CD4-positive, alpha-beta T cell (primary cell): ENCODE measurements around the gene RETREG1. TPM values are rescaled to one million over a fixed set of nuclear protein-coding genes. Genes with fewer than 3 reads are reported as not detected.

Source experiments
- ATAC-seq: fragments of 200-7000 bp; cut with Tn5 transposase; one replicate; pipeline ENCODE4 v1.10.0; 2022; ENCODE audit warnings: mild to moderate bottlenecking; ENCODE audit not compliant: poor library complexity
- CTCF ChIA-PET: fragments of 350-600 bp; sonication (Branson Sonifier 250); formaldehyde crosslinking; loops from one replicate; lab custom pipeline; 2021; ENCODE audit warnings: antibody characterized with exemption, inconsistent platforms; lab: Charles Lee
- POLR2A ChIA-PET: fragments of 350-600 bp; sonication (Branson Sonifier 250); formaldehyde crosslinking; loops from one replicate; lab custom pipeline; 2021; ENCODE audit warnings: antibody characterized with exemption, inconsistent platforms; lab: Charles Lee
- DNase-seq, 14 experiments: peaks; one replicate each; pipeline ENCODE4 v3.0.0-alpha.2; 2013 to 2020; ENCODE audit warnings: mixed read lengths in 2 of 14
- H3K27ac ChIP-seq, 2 donors: one replicate each; pipeline versions ENCODE4 v1.5.1 to v1.7.0; 2013; ENCODE audit warnings: low read length in 2 of 2, low read depth in 1 of 2, mild to moderate bottlenecking in 1 of 2
- H3K27me3 ChIP-seq, 2 experiments: 1 replicate in 1 of 2; 2 replicates in 1 of 2; pipeline versions ENCODE4 v1.6.1 to v1.7.0; 2013; ENCODE audit warnings: low read length in 2 of 2, control low read depth in 1 of 2, mild to moderate bottlenecking in 1 of 2, moderate library complexity in 1 of 2; ENCODE audit not compliant: insufficient read depth in 2 of 2, control insufficient read depth in 1 of 2
- H3K36me3 ChIP-seq: one replicate; pipeline ENCODE4 v1.6.1; 2013; ENCODE audit warnings: low read length, control low read depth; ENCODE audit not compliant: insufficient read depth
- H3K4me1 ChIP-seq: one replicate; pipeline ENCODE4 v1.6.1; 2013; ENCODE audit warnings: low read length, control low read depth; ENCODE audit not compliant: insufficient read depth
- H3K4me3 ChIP-seq: one replicate; pipeline ENCODE4 v1.5.1; 2013; ENCODE audit warnings: mild to moderate bottlenecking, low read length, moderate library complexity
- H3K9me3 ChIP-seq, 2 experiments: 1 replicate in 1 of 2; 2 replicates in 1 of 2; pipeline versions ENCODE4 v1.6.1 to v1.7.0; 2013; ENCODE audit warnings: low read length in 2 of 2, mild to moderate bottlenecking in 2 of 2, control low read depth in 1 of 2, moderate library complexity in 1 of 2; ENCODE audit not compliant: control insufficient read depth in 1 of 2, insufficient read depth in 1 of 2
- H3K27ac Mint-ChIP-seq: one replicate; pipeline ENCODE4 v1.8.0; 2020; ENCODE audit warnings: mixed read lengths
- H3K27me3 Mint-ChIP-seq: one replicate; pipeline ENCODE4 v1.8.0; 2021; ENCODE audit warnings: mixed read lengths
- H3K36me3 Mint-ChIP-seq: one replicate; pipeline ENCODE4 v1.8.0; 2021; ENCODE audit warnings: low read depth, mixed read lengths
- H3K4me1 Mint-ChIP-seq: one replicate; pipeline ENCODE4 v1.8.0; 2021; ENCODE audit warnings: low read depth, mixed read lengths
- H3K4me3 Mint-ChIP-seq: one replicate; pipeline ENCODE4 v1.8.0; 2020; ENCODE audit warnings: mild to moderate bottlenecking, mixed read lengths
- H3K9me3 Mint-ChIP-seq: one replicate; pipeline ENCODE4 v1.8.0; 2020; ENCODE audit warnings: mixed read lengths
- intact Hi-C, 2 experiments: fragments of 100-400 bp; cut with DNase I in 1 of 2; cut with micrococcal nuclease in 1 of 2; formaldehyde crosslinking; loops; one replicate each; pipeline versions ENCODE4 v1.15.1 to v1.9.0; 2023 to 2025; cut with DNase I, micrococcal nuclease
- total RNA-seq, 174 experiments: library from RNA in 2 of 174; stranded (reverse) in 2 of 174; gene quantifications; one replicate each; pipeline ENCODE4 v1.2.3 and lab custom pipeline; 2021 to 2026
- TF ChIP-seq, protein P1 (sequence below): fragments of 200-600 bp; IDR thresholded peaks from one replicate; pipeline ENCODE4 v1.8.0; 2022; ENCODE audit warnings: antibody characterized with exemption, mild to moderate bottlenecking

RETREG1 gene
- total RNA-seq, 2 experiments from 2014 or later, result 68.9 to 69.7 TPM

DNA sequence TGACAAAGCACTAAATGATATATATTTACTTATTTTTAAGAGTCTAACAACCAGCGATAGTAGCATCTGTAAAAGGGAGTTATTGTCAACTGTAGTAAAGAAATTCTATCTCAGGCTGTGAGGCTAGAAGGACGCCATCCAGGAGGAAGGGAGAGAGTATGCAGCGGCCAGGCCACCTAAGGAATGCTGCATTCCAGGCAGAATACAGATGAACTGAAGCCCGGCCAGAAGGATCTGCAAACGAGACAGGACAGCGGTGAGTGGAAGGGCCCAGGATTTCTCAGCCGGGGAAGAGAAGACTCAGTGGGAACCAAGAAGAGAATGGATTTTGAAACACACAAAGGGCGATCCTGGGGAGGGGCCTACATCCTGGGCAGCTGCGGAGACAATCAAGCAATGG is 7.4 kb downstream of the RETREG1 start:
- CTCF ChIA-PET, result no interaction called here
- H3K27me3 ChIP-seq, result no peaks in the 10 kb centered on the region
- Mint-ChIP-seq H3K27me3 (no peaks in the 10 kb centered on the region), H3K9me3 (no peaks in the 10 kb centered on the region), H3K4me1 (peaks cover 89% of the 10 kb centered on the region), H3K4me3 (peak overlapping the region; percentile 59), H3K27ac (peak overlapping the region; percentile 48), H3K36me3 (peaks cover 75% of the 10 kb centered on the region)
- H3K9me3 ChIP-seq, result peaks cover 0 to 7% of the 10 kb centered on the region in 2 experiments
- TF ChIP-seq, protein P1, sequence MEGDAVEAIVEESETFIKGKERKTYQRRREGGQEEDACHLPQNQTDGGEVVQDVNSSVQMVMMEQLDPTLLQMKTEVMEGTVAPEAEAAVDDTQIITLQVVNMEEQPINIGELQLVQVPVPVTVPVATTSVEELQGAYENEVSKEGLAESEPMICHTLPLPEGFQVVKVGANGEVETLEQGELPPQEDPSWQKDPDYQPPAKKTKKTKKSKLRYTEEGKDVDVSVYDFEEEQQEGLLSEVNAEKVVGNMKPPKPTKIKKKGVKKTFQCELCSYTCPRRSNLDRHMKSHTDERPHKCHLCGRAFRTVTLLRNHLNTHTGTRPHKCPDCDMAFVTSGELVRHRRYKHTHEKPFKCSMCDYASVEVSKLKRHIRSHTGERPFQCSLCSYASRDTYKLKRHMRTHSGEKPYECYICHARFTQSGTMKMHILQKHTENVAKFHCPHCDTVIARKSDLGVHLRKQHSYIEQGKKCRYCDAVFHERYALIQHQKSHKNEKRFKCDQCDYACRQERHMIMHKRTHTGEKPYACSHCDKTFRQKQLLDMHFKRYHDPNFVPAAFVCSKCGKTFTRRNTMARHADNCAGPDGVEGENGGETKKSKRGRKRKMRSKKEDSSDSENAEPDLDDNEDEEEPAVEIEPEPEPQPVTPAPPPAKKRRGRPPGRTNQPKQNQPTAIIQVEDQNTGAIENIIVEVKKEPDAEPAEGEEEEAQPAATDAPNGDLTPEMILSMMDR, result no peak
- ATAC-seq (no peak), DNase-seq (no peak)
- no peak overlapping the region for H3K4me3 ChIP-seq
- peaks cover 30% of the 10 kb centered on the region for H3K4me1 ChIP-seq
- H3K36me3 ChIP-seq, result peaks cover 16% of the 10 kb centered on the region
- no peak overlapping the region for H3K27ac ChIP-seq
- intact Hi-C loops, result no loop called here
- POLR2A ChIA-PET, result interaction anchor here (3.2 kb wide), 1 partner anchor 8 kb away, joined by 15 read pairs; the partner anchor contains the start of gene RETREG1

DNA sequence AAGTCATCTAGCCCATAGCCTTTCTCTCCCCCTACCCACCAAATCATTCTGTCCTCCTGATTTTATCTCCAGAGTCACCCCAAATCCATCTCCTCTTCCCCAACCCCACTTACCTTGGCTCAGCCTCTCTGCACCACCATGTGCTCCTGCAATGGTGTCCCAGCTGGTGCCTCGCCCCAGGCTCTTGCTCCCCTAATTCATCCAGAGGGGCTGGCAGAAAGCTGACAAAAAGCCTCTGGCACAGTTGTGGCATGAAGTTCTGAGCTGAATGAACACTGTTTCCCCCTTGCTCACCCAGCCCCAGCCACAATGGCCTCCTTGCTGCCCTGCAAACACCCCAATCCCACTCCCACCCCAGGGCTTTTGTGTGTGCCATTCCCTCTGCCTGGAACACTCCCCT is 10.2 kb downstream of the RETREG1 start:
- Mint-ChIP-seq H3K27ac (peak overlapping the region; percentile 50), H3K4me1 (peaks cover 86% of the 10 kb centered on the region), H3K9me3 (no peaks in the 10 kb centered on the region), H3K4me3 (no peak overlapping the region), H3K27me3 (no peaks in the 10 kb centered on the region), H3K36me3 (peaks cover 83% of the 10 kb centered on the region)
- Histone ChIP-seq H3K36me3 (peaks cover 21% of the 10 kb centered on the region), H3K4me1 (peaks cover 24% of the 10 kb centered on the region), H3K27me3 (no peaks in the 10 kb centered on the region), H3K27ac (no peak overlapping the region), H3K4me3 (no peak overlapping the region), H3K9me3 (peaks cover 0 to 7% of the 10 kb centered on the region in 2 experiments)
- ATAC-seq (no peak), DNase-seq (no peak)
- POLR2A ChIA-PET, result interaction anchor here (1.0 to 3.2 kb wide), 2 partner anchors 11 kb away, joined by 3 to 15 read pairs; partner anchors contain the start of gene RETREG1
- TF ChIP-seq, protein P1, result no peak
- intact Hi-C loops, result no loop called here
- CTCF ChIA-PET, result no interaction called here

DNA sequence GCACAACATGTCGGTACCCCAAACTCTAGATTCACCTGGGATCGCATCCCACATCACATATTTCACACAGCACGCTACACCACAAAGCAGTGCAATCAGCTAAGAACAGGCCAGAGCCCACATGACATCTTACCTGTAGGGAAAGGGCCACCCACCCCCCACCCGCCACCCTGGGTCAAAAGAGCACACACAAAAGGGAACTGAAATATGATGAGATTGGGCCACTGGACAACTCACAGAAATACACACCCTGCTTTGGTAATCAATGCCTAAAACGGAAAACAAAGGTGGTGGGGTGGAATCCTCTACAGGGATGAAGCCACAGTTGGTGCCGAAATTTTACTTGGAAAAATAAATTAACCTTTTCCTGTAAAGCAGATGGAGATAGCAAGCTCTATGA is 13.1 kb downstream of the RETREG1 start:
- peaks cover 30% of the 10 kb centered on the region for H3K36me3 ChIP-seq
- H3K36me3 Mint-ChIP-seq, result peaks cover 80% of the 10 kb centered on the region
- intact Hi-C loops, result no loop called here
- H3K4me3 Mint-ChIP-seq, result no peak overlapping the region
- no peak for ATAC-seq
- peaks cover 79% of the 10 kb centered on the region for H3K4me1 Mint-ChIP-seq
- peaks cover 29% of the 10 kb centered on the region for H3K4me1 ChIP-seq
- DNase-seq, result no peak
- peak overlapping the region; percentile 45 for H3K27ac Mint-ChIP-seq
- no peak overlapping the region for H3K27ac ChIP-seq
- H3K9me3 ChIP-seq, result peaks cover 0 to 7% of the 10 kb centered on the region in 2 experiments
- no peaks in the 10 kb centered on the region for H3K27me3 ChIP-seq
- ChIA-PET POLR2A (no interaction called here), CTCF (no interaction called here)
- TF ChIP-seq, protein P1, result no peak
- H3K27me3 Mint-ChIP-seq, result no peaks in the 10 kb centered on the region
- no peaks in the 10 kb centered on the region for H3K9me3 Mint-ChIP-seq
- no peak overlapping the region for H3K4me3 ChIP-seq
